GM23338 (cell line): ENCODE measurements around the gene CCDC194.

Experiments
- CTCF ChIP-seq, 2 experiments: fragments of 200-600 bp in 1 of 2; sonication (generic) in 1 of 2; conservative IDR thresholded peaks; 2 replicates each; pipeline versions ENCODE4 v1.5.1 to v1.6.1; 2016 to 2017; ENCODE audit warnings: antibody characterized with exemption in 2 of 2, low read depth in 2 of 2, mild to moderate bottlenecking in 2 of 2, moderate library complexity in 1 of 2
- EZH2 ChIP-seq: fragments of 200-600 bp; sonication (generic); IDR thresholded peaks from one replicate; pipeline ENCODE4 v1.8.0; 2017; ENCODE audit warnings: antibody characterized with exemption, mild to moderate bottlenecking, low read depth; ENCODE audit not compliant: unreplicated experiment
- EZH2phosphoT487 ChIP-seq: fragments of 200-600 bp; sonication (generic); IDR thresholded peaks from one replicate; pipeline ENCODE4 v1.8.1; 2018; ENCODE audit warnings: antibody characterized with exemption; ENCODE audit not compliant: unreplicated experiment
- JUNB ChIP-seq: IDR thresholded peaks from one replicate; pipeline ENCODE4 v1.6.1; 2016; ENCODE audit warnings: antibody characterized with exemption; ENCODE audit not compliant: unreplicated experiment
- NANOG ChIP-seq: IDR thresholded peaks from 2 replicates; pipeline ENCODE4 v1.6.1; 2016; ENCODE audit warnings: antibody characterized with exemption, borderline replicate concordance
- POLR2AphosphoS5 ChIP-seq: IDR thresholded peaks from 2 replicates; pipeline ENCODE4 v1.6.1; 2016; ENCODE audit warnings: antibody characterized with exemption, low read depth
- REST ChIP-seq: IDR thresholded peaks from one replicate; pipeline ENCODE4 v1.6.1; 2018; ENCODE audit warnings: antibody characterized with exemption; ENCODE audit not compliant: unreplicated experiment
- ZNF114 ChIP-seq: fragments of 250-450 bp; sonication (Bioruptor Pico); IDR thresholded peaks from 2 replicates; pipeline ENCODE4 v1.5.0; 2020; ENCODE audit warnings: mild to moderate bottlenecking, moderate library complexity
- ZNF331 ChIP-seq: fragments of 250-450 bp; sonication (Bioruptor Pico); IDR thresholded peaks from 2 replicates; pipeline ENCODE4 v1.5.0; 2020; ENCODE audit warnings: low read depth, mild to moderate bottlenecking, moderate library complexity

- no peak for TF ChIP-seq CTCF (conservative IDR thresholded peaks at IDR 0.05; ENCODE audit: low read depth in 2 of 2)
- no peak for TF ChIP-seq REST
- no peak for TF ChIP-seq POLR2AphosphoS5
- TF ChIP-seq ZNF114 (CRISPR knock-in tag), result no peak
- TF ChIP-seq EZH2, result no peak
- TF ChIP-seq EZH2phosphoT487, result no peak
- no peak for TF ChIP-seq NANOG
- TF ChIP-seq JUNB, result no peak
- TF ChIP-seq ZNF331 (CRISPR knock-in tag), result no peak
These were observed 4.7 kb downstream of the CCDC194 start for GRCh38 chr19:17389288-17389687.
